Activated CD8-positive, alpha-beta T cell treated with anti-CD3 and anti-CD28 coated beads for 36 hours (primary cell): Measurements from ENCODE around the gene PRKCE. TPM values are rescaled to one million over a fixed set of nuclear protein-coding genes. Genes with fewer than 3 reads are reported as not detected.

ENCODE experiments used
- ATAC-seq: fragments of 200-7000 bp; cut with Tn5 transposase; one replicate; pipeline ENCODE4 v1.10.0; 2021; ENCODE audit warnings: mild to moderate bottlenecking, moderate library complexity
- CTCF ChIA-PET: fragments of 350-600 bp; sonication (Branson Sonifier 250); formaldehyde crosslinking; loops from one replicate; lab custom pipeline; 2021; ENCODE audit warnings: antibody characterized with exemption; lab: Charles Lee
- POLR2A ChIA-PET: fragments of 350-600 bp; sonication (Branson Sonifier 250); formaldehyde crosslinking; loops from one replicate; lab custom pipeline; 2021; ENCODE audit warnings: antibody characterized with exemption; lab: Charles Lee
- DNase-seq: peaks from one replicate; pipeline ENCODE4 v3.0.0-alpha.2; 2020
- H3K27ac Mint-ChIP-seq: one replicate; pipeline ENCODE4 v1.8.0; 2021; ENCODE audit warnings: mild to moderate bottlenecking, mixed read lengths
- H3K27me3 Mint-ChIP-seq: one replicate; pipeline ENCODE4 v1.8.0; 2021; ENCODE audit warnings: mixed read lengths
- H3K36me3 Mint-ChIP-seq: one replicate; pipeline ENCODE4 v1.8.0; 2021; ENCODE audit warnings: low read depth, mixed read lengths
- H3K4me1 Mint-ChIP-seq: one replicate; pipeline ENCODE4 v1.8.0; 2021; ENCODE audit warnings: low read depth, mixed read lengths
- H3K4me3 Mint-ChIP-seq: one replicate; pipeline ENCODE4 v1.8.0; 2021; ENCODE audit warnings: mild to moderate bottlenecking, moderate library complexity, mixed read lengths
- H3K9me3 Mint-ChIP-seq: one replicate; pipeline ENCODE4 v1.8.0; 2021; ENCODE audit warnings: mixed read lengths
- intact Hi-C: fragments of 100-400 bp; cut with micrococcal nuclease; formaldehyde crosslinking; loops from one replicate; pipeline ENCODE4 v1.10.0; 2022
- total RNA-seq, 2 experiments: library from RNA; stranded (reverse); gene quantifications; one replicate each; pipeline ENCODE4 v1.2.3, GENCODE V29; 2021
- TF ChIP-seq, protein P1 (sequence below): fragments of 200-600 bp; IDR thresholded peaks from one replicate; pipeline ENCODE4 v1.8.0; 2022; ENCODE audit warnings: antibody characterized with exemption, mild to moderate bottlenecking

PRKCE gene
- total RNA-seq, 2 experiments from 2014 or later = 11.5 to 11.9 TPM

- intact Hi-C loops = no loop called here
- Mint-ChIP-seq H3K4me1 (peaks cover 12% of the 10 kb centered on the region), H3K9me3 (no peaks in the 10 kb centered on the region), H3K36me3 (no peaks in the 10 kb centered on the region), H3K27me3 (no peaks in the 10 kb centered on the region), H3K27ac (no peak overlapping the region), H3K4me3 (no peak overlapping the region)
- DNase-seq (no peak), ATAC-seq (no peak)
- ChIA-PET POLR2A (no interaction called here), CTCF (interaction anchor here (2.3 kb wide), 1 partner anchor 9 kb away, joined by 16 read pairs; no protein-coding TSS in a partner anchor)
- TF ChIP-seq, protein P1, sequence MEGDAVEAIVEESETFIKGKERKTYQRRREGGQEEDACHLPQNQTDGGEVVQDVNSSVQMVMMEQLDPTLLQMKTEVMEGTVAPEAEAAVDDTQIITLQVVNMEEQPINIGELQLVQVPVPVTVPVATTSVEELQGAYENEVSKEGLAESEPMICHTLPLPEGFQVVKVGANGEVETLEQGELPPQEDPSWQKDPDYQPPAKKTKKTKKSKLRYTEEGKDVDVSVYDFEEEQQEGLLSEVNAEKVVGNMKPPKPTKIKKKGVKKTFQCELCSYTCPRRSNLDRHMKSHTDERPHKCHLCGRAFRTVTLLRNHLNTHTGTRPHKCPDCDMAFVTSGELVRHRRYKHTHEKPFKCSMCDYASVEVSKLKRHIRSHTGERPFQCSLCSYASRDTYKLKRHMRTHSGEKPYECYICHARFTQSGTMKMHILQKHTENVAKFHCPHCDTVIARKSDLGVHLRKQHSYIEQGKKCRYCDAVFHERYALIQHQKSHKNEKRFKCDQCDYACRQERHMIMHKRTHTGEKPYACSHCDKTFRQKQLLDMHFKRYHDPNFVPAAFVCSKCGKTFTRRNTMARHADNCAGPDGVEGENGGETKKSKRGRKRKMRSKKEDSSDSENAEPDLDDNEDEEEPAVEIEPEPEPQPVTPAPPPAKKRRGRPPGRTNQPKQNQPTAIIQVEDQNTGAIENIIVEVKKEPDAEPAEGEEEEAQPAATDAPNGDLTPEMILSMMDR = no peak
Observed at GRCh38 chr2:46072101-46072820, 420.8 kb downstream of the PRKCE start.

- intact Hi-C loops = no loop called here
- DNase-seq (no peak), ATAC-seq (no peak)
- Mint-ChIP-seq H3K27me3 (no peaks in the 10 kb centered on the region), H3K4me3 (no peak overlapping the region), H3K9me3 (no peaks in the 10 kb centered on the region), H3K36me3 (no peaks in the 10 kb centered on the region), H3K4me1 (peaks cover 4% of the 10 kb centered on the region), H3K27ac (no peak overlapping the region)
- CTCF ChIA-PET = no interaction called here
- TF ChIP-seq, protein P1 = no peak
- POLR2A ChIA-PET = no interaction called here
Observed at GRCh38 chr2:46073540-46074046, 422.1 kb downstream of the PRKCE start.

- Mint-ChIP-seq H3K36me3 (no peaks in the 10 kb centered on the region), H3K4me1 (peaks cover 7% of the 10 kb centered on the region), H3K9me3 (no peaks in the 10 kb centered on the region), H3K4me3 (no peak overlapping the region), H3K27ac (no peak overlapping the region), H3K27me3 (no peaks in the 10 kb centered on the region)
- DNase-seq (no peak), ATAC-seq (no peak)
- CTCF ChIA-PET = interaction anchor here (1.7 kb wide), 1 partner anchor 12 kb away, joined by 7 read pairs; no protein-coding TSS in a partner anchor
- TF ChIP-seq, protein P1 = no peak
- POLR2A ChIA-PET = no interaction called here
- intact Hi-C loops = no loop called here
Observed at GRCh38 chr2:46074501-46074900, 423.0 kb downstream of the PRKCE start.

GRCh38 chr2:46075848-46076247 lies 424.4 kb downstream of the PRKCE start:
- H3K27me3 Mint-ChIP-seq = no peaks in the 10 kb centered on the region

More at GRCh38 chr2:46075848-46076247, 424.4 kb downstream of the PRKCE start:
- no peak overlapping the region for H3K27ac Mint-ChIP-seq
- H3K9me3 Mint-ChIP-seq = no peaks in the 10 kb centered on the region
- intact Hi-C loops = no loop called here
- ATAC-seq (no peak), DNase-seq (no peak)
- TF ChIP-seq, protein P1 = no peak
- no peak overlapping the region for H3K4me3 Mint-ChIP-seq
- POLR2A ChIA-PET = no interaction called here
- peaks cover 11% of the 10 kb centered on the region for H3K4me1 Mint-ChIP-seq
- H3K36me3 Mint-ChIP-seq = no peaks in the 10 kb centered on the region
- CTCF ChIA-PET = interaction anchor here (1.5 to 1.7 kb wide), 2 partner anchors 13 kb away, joined by 4 to 7 read pairs; no protein-coding TSS in a partner anchor
